A673 (cell line): ENCODE data around the gene NF1. TPM values are rescaled to one million over a fixed set of nuclear protein-coding genes. Genes with fewer than 3 reads are reported as not detected.
"Not testable (repeated sequence)": the region's sequence is repeated elsewhere in the genome, so short reads cannot be mapped to it uniquely, and the experiment has no call there.

Experiments used
- BruUV-seq: library from RNA; stranded (reverse); fragments of 400-500 nt; replicated peaks from 2 replicates; lab custom pipeline; 2021; lab: Mats Ljungman, UMichigan
- CTCF ChIA-PET: fragments of 300-600 bp; sonication (Branson Sonifier 250); formaldehyde crosslinking; loops from one replicate; lab custom pipeline; 2022; ENCODE audit warnings: antibody characterized with exemption; lab: Charles Lee
- POLR2A ChIA-PET: fragments of 300-600 bp; sonication (Branson Sonifier 250); formaldehyde crosslinking; loops from one replicate; lab custom pipeline; 2022; ENCODE audit warnings: antibody characterized with exemption; ENCODE audit not compliant: low non-redundant PET; lab: Charles Lee
- DNase-seq: peaks from one replicate; pipeline ENCODE4 v3.0.0-alpha.2; 2015; ENCODE audit warnings: low spot score
- H3K27ac ChIP-seq: fragments of 200-600 bp; sonication (generic); 2 replicates; pipeline ENCODE4 v1.5.1; 2016; ENCODE audit warnings: mixed run types, low read depth, mild to moderate bottlenecking, mixed read lengths, antibody characterized with exemption, low read length; ENCODE audit not compliant: poor library complexity, severe bottlenecking
- H3K27me3 ChIP-seq: fragments of 200-600 bp; sonication (generic); replicated peaks from 2 replicates; pipeline ENCODE4 v1.6.1; 2017; ENCODE audit warnings: mixed run types, low read depth, mild to moderate bottlenecking, mixed read lengths, antibody characterized with exemption, low read length; ENCODE audit not compliant: insufficient read depth, poor library complexity
- H3K36me3 ChIP-seq: fragments of 200-600 bp; sonication (generic); 2 replicates; pipeline ENCODE4 v1.6.1; 2016; ENCODE audit warnings: mixed run types, mild to moderate bottlenecking, mixed read lengths, antibody characterized with exemption, low read length; ENCODE audit not compliant: insufficient read depth, poor library complexity, severe bottlenecking
- H3K4me1 ChIP-seq: fragments of 200-600 bp; sonication (generic); 2 replicates; pipeline ENCODE4 v1.6.1; 2017; ENCODE audit warnings: mixed run types, mild to moderate bottlenecking, mixed read lengths, antibody characterized with exemption, low read length; ENCODE audit not compliant: insufficient read depth, poor library complexity, severe bottlenecking
- H3K4me3 ChIP-seq: fragments of 200-600 bp; sonication (generic); 2 replicates; pipeline ENCODE4 v1.5.1; 2016; ENCODE audit warnings: low read depth, mixed run types, mild to moderate bottlenecking, mixed read lengths, low read length; ENCODE audit not compliant: poor library complexity, severe bottlenecking
- H3K9me3 ChIP-seq: fragments of 200-600 bp; sonication (generic); 2 replicates; pipeline ENCODE4 v1.6.1; 2016; ENCODE audit warnings: mixed run types, low read depth, mild to moderate bottlenecking, mixed read lengths, antibody characterized with exemption, low read length; ENCODE audit not compliant: poor library complexity, severe bottlenecking
- CTCF ChIP-seq: fragments of 300-800, 200-600 bp; sonication (generic); conservative IDR thresholded peaks from 2 replicates; pipeline ENCODE4 v1.5.1; 2017; ENCODE audit warnings: low read depth, mild to moderate bottlenecking, antibody characterized with exemption, low read length, moderate library complexity, mixed read lengths
- EZH2 ChIP-seq: fragments of 200-600 bp; sonication (generic); IDR thresholded peaks from 2 replicates; pipeline ENCODE4 v1.6.1; 2017; ENCODE audit warnings: borderline replicate concordance, low read depth, mild to moderate bottlenecking, mixed read lengths, antibody characterized with exemption, low read length; ENCODE audit not compliant: poor library complexity, severe bottlenecking
- intact Hi-C: fragments of 100-400 bp; cut with micrococcal nuclease; formaldehyde crosslinking; loops from one replicate; pipeline ENCODE4 v1.10.0; 2022; ENCODE audit not compliant: unreplicated experiment
- total RNA-seq: library from RNA; stranded (reverse); gene quantifications from 2 replicates; pipeline ENCODE4 v1.2.3, GENCODE V29; 2021

NF1 gene
- total RNA-seq, 1 experiment from 2014 or later = 32.1 TPM

GRCh38 chr17:31286587-31286986 lies 191.8 kb downstream of the NF1 start:
- H3K4me1 ChIP-seq = no peaks in the 10 kb centered on the region
- H3K36me3 ChIP-seq = no peaks in the 10 kb centered on the region
- ChIA-PET POLR2A (no interaction called here), CTCF (no interaction called here)
- no peak overlapping the region for H3K27ac ChIP-seq
- H3K9me3 ChIP-seq = no peaks in the 10 kb centered on the region
- BruUV-seq = no TSS peak
- H3K4me3 ChIP-seq = no peak overlapping the region
- intact Hi-C loops = no loop called here
- DNase-seq = no peak
- TF ChIP-seq EZH2 = no peak
- no peak for TF ChIP-seq CTCF
- no peaks in the 10 kb centered on the region for H3K27me3 ChIP-seq

- CTCF ChIA-PET, DNase-seq, H3K27ac ChIP-seq: not testable (repeated sequence)
These were observed 193.2 kb downstream of the NF1 start for GRCh38 chr17:31287932-31288331.

GRCh38 chr17:31289790-31290189 lies 195.0 kb downstream of the NF1 start:
- no peak for DNase-seq

More at GRCh38 chr17:31287932-31288331, 193.2 kb downstream of the NF1 start:
- H3K4me3 ChIP-seq, BruUV-seq, POLR2A ChIA-PET, H3K27me3 ChIP-seq, H3K9me3 ChIP-seq, H3K4me1 ChIP-seq, H3K36me3 ChIP-seq, intact Hi-C loops: not testable (repeated sequence)

More at GRCh38 chr17:31289790-31290189, 195.0 kb downstream of the NF1 start:
- no peak overlapping the region for H3K27ac ChIP-seq
- no peaks in the 10 kb centered on the region for H3K4me1 ChIP-seq
- ChIA-PET CTCF (no interaction called here), POLR2A (no interaction called here)
- H3K9me3 ChIP-seq = no peaks in the 10 kb centered on the region
- intact Hi-C loops = no loop called here
- no peaks in the 10 kb centered on the region for H3K27me3 ChIP-seq
- BruUV-seq = no TSS peak
- no peaks in the 10 kb centered on the region for H3K36me3 ChIP-seq
- H3K4me3 ChIP-seq = no peak overlapping the region
- TF ChIP-seq EZH2 (no peak), CTCF (no peak)
